GM18951 (cell line): Measurements from ENCODE around the gene ZNF569.
"Not testable (repeated sequence)": the region's sequence is repeated elsewhere in the genome, so short reads cannot be mapped to it uniquely, and the experiment has no call there.

ENCODE experiments used
- POLR2A ChIP-seq: IDR thresholded peaks from 4 replicates; pipeline ENCODE4 v1.6.1; 2011; ENCODE audit warnings: mild to moderate bottlenecking; ENCODE audit not compliant: insufficient read length, insufficient read depth; ENCODE audit errors: extremely low read depth
- in situ Hi-C: fragments of 300-500 bp; cut with MboI; formaldehyde crosslinking; loops from one replicate; pipeline ENCODE4 v1.12.0; 2022; ENCODE audit warnings: low sequenced_read_pairs, mixed read lengths, inconsistent platforms; ENCODE audit not compliant: unreplicated experiment

The ZNF569 gene

DNA sequence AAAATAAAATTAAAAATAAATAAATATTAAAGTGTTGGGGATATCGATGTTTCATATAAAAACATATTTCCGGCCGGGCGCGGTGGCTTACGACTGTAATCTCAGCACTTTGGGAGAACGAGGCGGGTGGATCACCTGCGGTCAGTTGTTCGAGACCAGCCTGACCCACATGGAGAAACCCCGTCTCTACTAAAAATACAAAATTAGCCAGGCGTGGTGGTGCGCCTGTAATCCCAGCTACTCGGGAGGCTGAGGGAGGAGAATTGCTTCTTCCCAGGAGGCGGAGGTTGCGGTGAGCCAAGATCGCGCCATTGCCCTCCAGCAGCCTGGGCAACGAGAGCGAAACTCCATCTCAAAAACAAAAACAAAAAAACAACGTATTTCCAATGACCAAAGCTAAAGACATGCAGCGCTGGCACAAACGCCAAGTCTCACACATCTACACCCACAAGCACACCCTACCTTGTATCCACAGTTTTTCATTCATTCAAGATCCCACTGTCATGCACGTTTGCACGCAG, 907 bp downstream of the ZNF569 start:
- no peak for TF ChIP-seq POLR2A
- in situ Hi-C loops, result no loop called here

DNA sequence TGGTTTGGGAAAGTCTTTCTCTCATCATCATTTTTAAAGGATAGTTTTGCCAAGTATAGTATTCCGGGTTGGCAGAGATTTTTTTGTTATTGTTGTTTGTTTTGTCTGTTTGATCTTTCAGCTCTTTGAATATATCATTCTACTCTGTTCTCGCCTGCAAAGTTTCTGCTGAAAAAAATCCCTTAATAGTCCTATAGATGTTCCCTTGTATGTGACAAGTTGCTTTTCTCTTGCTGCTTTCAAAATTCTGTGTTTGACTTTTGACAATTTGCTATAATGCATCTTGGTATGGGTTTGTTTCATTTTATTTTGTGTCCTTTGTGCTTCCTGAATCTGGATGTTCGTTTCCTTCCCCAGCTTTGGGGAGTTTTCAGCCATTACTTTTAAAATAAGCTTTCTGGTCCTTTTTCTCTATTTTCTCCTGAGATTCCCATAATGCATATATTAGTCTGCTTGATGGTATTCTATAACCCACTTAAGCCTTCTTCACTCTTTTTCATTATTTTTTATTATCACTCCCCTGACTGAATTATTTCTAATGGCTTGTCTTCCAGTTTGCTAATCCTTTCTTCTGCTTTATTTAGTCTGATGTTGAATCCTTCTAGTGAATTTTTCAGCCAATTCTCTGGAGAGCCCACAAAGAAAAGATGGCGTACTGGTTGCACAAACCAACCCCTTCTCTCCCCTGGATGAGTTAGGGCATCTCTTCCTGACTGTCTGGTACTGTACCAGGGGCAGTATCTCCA, 14.6 kb downstream of the ZNF569 start:
- in situ Hi-C loops, result no loop called here
- TF ChIP-seq POLR2A, result no peak

GRCh38 chr19:37413313-37414084, 53.7 kb downstream of the ZNF569 start:
- in situ Hi-C loops, result no loop called here
- no peak for TF ChIP-seq POLR2A

GRCh38 chr19:37412700-37413099, 54.5 kb downstream of the ZNF569 start:
- in situ Hi-C loops, result no loop called here
- no peak for TF ChIP-seq POLR2A

DNA sequence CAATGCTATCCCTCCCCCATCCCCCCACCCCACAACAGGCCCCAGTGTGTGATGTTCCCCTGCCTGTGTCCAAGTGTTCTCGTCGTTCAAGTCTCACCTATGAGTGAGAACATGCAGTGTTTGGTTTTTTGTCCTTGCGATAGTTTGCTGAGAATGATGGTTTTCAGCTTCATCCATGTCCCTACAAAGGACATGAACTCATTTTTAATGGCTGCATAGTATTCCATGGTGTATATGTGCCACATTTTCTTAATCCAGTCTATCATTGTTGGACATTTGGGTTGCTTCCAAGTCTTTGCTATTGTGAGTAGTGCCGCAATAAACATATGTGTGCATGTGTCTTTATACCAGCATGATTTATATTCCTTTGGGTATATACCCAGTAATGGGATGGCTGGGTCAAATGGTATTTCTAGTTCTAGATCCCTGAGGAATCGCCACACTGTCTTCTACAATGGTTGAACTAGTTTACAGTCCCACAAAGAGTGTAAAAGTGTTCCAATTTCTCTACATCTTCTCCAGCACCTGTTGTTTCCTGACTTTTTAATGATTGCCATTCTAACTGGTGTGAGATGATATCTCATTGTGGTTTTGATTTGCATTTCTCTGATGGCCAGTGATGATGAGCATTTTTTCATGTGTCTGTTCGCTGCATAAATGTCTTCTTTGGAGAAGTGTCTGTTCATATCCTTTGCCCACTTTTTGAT, 61.0 kb downstream of the ZNF569 start:
- in situ Hi-C loops, result not testable (repeated sequence)

DNA sequence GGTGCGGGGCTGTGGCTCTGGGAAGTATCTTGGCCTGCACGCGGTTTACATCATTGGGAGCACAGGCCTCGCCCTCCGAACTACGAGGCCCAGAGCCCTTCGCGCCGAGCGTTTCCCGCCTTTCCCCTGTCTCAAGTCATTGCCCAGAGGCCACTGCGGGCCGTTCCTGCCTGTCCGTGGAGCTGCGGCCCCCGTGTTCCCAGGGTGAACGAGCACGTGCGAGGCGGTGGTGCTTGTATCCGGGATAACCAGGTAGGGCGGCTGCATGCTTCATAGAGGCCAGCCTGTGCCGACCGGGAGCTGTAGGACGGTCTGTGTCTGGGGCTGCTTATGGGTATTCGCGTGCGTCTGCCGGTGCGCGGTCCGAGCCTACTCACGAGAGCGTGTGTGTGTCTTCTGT, 63.8 kb downstream of the ZNF569 start:
- TF ChIP-seq POLR2A, result no peak
- in situ Hi-C loops, result no loop called here

GRCh38 chr19:37401078-37401477, 66.2 kb downstream of the ZNF569 start:
- in situ Hi-C loops, result no loop called here
- no peak for TF ChIP-seq POLR2A

DNA sequence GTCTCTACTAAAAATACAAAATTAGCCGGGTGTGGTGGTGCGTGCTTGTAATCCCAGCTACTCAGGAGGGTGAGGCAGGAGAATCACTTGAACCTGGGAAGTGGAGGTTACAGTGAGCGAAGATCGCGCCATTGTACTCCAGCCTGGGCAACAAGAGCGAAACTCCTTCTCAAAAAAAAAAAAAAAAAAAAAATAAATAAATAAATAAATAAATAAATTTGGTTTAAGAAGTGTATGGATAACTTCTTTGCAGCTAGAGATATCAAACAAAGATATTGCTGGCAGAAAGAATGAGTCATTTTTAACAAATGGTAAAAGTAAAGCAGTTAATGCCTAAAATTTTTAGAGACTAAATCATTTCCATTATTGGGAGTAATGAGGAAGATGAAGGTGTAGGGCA, 75.8 kb downstream of the ZNF569 start:
- in situ Hi-C loops, result not testable (repeated sequence)

DNA sequence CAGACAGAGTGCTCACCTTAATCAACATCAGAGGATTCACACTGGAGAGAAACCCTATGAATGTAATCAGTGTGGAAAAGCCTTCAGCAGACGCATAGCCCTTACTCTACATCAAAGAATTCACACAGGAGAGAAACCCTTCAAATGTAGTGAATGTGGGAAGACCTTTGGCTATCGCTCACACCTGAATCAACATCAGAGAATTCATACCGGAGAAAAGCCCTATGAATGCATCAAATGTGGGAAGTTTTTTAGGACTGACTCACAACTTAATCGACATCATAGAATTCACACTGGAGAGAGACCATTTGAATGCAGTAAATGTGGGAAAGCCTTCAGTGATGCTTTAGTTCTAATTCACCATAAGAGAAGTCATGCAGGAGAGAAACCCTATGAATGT, 78.0 kb downstream of the ZNF569 start:
- in situ Hi-C loops, result no loop called here
- TF ChIP-seq POLR2A, result no peak

DNA sequence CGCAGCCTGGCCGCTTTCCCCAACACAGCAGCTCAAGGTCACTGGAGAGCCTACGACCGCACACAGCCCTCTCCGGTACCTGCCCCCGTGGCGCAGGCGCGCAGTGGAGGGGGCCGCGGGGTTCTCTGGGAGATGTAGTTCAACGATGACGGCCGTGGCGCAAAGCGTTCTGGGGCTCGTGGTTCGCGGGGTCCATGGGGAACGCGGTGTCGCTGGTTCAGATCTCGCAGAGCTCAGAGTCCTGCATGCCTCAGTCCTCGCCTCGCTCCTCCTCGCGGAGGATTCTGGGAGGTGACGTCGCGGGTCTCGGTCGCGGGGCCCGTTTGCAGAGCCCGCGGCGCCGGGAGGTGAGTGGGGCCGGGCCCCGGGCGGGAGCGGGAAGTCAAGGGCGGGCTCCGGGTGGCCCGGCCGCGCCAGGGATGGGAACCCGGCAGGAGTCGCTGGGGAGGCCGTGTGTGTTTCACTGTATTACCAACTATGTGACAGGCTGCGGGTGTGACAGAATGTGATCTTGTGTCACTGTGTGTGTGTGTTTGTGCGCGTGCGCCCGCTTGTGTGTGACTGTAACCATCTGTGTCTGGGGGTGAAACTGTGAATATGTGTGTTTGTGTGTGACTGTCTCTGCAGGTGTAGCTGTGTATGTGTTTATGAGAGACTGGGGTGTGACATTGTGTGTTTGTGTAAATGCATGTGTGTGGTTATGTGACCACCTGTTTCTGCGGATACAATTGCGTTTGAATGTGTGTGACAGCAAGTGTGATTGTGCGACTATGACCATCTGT, 96.2 kb downstream of the ZNF569 start, which contains the start of gene ZNF527:
Gene ZNF527, plus strand, starts transcription at position 220 of the 782 bp plus-strand sequence. CDS start 3,100 bp downstream, outside the sequence.
- peak; percentile 88 for TF ChIP-seq POLR2A
- in situ Hi-C loops, result no loop called here

DNA sequence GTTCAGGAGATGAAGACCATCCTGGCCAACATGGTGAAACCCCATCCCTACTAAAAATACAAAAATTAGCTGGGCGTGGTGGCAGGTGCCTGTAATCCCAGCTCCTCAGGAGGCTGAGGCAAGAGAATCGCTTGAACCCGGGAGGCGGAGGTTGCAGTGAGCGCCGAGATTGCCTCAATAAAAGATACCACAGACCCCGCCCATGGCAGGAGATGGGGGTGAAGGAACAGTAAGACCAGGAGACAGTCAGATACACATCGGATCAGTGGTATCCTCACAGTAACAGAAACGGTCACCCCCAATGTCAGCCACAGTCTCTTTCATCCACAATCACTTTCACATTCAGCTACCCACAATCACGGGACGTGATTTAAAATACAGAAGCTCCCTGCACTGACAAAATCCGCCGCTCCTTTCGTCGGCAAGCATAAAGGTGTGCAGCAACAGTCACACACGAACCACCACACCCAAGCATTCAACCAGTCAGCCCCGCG, 96.8 kb downstream of the ZNF569 start:
- in situ Hi-C loops, result not testable (repeated sequence)

GRCh38 chr19:37362733-37363132, 104.5 kb downstream of the ZNF569 start:
- in situ Hi-C loops, result no loop called here
- no peak for TF ChIP-seq POLR2A

- in situ Hi-C loops, result no loop called here
- TF ChIP-seq POLR2A, result no peak
These were observed 105.2 kb downstream of the ZNF569 start for GRCh38 chr19:37361994-37362393.
